C4-2B (cell line): ENCODE measurements around the gene MED13.

Experiments
- H3K27ac ChIP-seq: fragments of 450-650 bp; 2 replicates; pipeline ENCODE4 v1.5.1; 2017
- ZFX ChIP-seq: fragments of 450-650 bp; IDR thresholded peaks from 2 replicates; pipeline ENCODE4 v1.6.1; 2017
- TF ChIP-seq, protein P1 (sequence below): fragments of 450-650 bp; conservative IDR thresholded peaks from 2 replicates; pipeline ENCODE4 v1.5.1; 2017; ENCODE audit warnings: mild to moderate bottlenecking

Gene MED13

DNA sequence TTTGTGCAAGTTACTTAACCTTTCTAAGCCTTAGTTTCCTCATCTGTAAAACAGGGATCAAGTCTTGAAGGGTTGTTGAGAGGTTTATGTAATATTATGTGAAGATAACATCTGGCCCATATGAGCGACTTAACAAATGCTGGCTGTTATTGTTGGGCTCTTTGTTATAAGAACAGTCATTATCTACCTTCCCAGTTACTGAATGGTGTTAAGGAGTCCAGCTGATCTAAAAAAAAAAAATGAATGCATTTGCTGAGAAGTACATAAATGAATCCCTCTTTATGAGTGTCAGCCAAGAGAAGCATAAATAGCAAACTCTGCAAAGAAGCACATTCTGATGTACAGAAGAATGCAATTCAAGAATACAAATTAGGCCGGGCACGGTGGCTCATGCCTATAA, 24.3 kb upstream of the MED13 start:
- no peak overlapping the region for H3K27ac ChIP-seq
- no peak for TF ChIP-seq ZFX
- TF ChIP-seq, protein P1, sequence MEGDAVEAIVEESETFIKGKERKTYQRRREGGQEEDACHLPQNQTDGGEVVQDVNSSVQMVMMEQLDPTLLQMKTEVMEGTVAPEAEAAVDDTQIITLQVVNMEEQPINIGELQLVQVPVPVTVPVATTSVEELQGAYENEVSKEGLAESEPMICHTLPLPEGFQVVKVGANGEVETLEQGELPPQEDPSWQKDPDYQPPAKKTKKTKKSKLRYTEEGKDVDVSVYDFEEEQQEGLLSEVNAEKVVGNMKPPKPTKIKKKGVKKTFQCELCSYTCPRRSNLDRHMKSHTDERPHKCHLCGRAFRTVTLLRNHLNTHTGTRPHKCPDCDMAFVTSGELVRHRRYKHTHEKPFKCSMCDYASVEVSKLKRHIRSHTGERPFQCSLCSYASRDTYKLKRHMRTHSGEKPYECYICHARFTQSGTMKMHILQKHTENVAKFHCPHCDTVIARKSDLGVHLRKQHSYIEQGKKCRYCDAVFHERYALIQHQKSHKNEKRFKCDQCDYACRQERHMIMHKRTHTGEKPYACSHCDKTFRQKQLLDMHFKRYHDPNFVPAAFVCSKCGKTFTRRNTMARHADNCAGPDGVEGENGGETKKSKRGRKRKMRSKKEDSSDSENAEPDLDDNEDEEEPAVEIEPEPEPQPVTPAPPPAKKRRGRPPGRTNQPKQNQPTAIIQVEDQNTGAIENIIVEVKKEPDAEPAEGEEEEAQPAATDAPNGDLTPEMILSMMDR: no peak

DNA sequence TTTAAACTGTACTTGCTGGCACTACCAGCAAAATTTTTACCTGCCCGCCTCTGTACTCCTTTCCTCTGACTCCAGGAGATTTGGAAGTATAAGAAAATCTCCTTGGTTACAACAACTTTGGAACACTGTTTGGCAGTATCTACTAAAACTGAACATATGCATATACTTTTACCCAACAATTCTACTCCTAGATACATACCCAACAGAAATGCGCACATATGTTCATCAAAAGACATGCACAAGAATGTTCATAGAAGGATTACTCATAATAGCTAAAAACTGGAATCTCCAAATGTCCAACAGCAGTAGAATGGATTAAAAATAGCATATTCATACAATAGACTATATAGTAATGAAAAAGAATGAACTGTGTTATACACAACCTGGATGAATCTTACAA, 21.7 kb upstream of the MED13 start:
- no peak overlapping the region for H3K27ac ChIP-seq
- TF ChIP-seq, protein P1: no peak
- TF ChIP-seq ZFX: no peak

DNA sequence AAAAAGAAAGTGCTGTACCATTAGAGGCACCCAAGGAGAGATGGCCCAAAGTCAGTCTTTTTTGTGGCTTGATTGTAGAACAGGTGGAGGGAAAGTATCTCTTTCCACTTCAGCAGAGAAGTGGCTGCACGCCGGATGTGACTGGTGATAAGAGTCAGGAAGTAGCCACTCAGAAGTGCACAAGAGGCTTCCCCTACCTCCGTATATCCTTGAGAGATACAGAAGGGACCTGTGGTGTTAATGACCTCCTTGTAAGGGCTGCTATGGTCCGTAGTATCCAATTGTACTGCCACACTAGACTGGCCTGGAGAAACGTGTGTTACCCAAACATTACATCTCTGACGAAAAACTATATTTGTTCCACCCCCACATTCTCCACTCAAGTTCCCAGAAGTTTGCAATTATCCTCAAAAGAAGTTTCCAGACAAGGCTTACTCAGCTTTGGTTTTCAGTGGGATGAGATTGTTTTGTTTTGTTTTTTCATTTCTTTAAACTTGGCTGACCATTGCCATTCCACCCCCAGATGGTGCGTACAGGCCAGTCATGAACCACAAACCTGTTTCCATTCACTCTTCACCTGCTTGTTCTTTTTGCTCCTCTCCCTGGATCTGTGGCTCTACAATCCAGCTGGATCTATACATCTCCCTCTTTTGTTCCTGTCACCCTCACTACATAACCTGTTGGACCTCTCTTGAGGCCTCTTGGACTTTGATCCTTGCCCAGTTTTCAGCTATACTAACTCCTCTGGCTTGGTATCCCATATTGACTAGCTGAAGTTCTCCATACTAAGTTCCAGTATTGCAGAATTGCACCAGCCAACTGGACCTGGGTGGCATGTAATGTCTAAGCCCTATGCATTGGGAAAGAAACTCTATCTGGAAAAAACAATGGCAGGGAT, 20.7 kb upstream of the MED13 start:
- no peak overlapping the region for H3K27ac ChIP-seq
- no peak for TF ChIP-seq ZFX
- TF ChIP-seq, protein P1: no peak

DNA sequence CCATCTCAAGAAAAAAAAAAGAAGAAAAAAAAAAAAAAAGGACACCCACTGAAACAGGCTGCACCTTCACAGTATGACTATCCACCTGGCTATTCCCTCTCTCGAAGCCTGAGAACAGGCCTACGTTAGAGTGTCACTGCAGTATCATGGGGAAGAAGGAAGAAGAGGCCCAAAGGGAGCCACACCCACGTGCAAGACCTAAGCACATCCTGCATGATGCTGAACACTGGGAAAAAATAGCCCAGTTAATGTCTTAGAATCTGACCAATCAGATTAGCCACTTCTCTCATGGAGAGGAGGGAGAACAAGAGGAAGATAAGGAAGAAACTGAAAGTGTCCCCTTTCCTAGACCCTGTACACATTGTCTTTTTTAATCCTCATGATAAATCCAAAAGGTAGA, 19.5 kb upstream of the MED13 start:
- TF ChIP-seq ZFX: no peak
- TF ChIP-seq, protein P1: no peak

DNA sequence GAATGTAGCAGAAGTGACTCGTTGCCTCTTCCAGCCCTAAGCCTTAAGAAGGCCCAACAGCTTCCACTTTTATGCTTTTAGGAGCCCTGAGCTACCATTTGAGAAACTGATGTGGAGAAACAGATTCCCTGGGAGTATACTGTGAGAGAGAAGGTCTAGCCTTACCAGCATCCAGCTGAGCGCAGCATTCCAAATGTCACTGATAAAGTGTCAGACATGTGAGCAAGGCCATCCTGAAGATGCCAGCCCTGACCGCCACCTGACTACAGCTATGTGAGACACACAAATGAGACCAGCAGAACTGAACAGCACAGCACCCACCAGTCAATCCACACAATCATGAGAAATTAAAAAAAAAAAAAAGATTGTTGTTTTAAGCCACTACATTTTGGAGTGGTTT, 18.6 kb upstream of the MED13 start:
- TF ChIP-seq, protein P1: no peak
- H3K27ac ChIP-seq: no peak overlapping the region

More for the DNA sequence above, 19.5 kb upstream of the MED13 start:
- H3K27ac ChIP-seq: no peak overlapping the region

DNA sequence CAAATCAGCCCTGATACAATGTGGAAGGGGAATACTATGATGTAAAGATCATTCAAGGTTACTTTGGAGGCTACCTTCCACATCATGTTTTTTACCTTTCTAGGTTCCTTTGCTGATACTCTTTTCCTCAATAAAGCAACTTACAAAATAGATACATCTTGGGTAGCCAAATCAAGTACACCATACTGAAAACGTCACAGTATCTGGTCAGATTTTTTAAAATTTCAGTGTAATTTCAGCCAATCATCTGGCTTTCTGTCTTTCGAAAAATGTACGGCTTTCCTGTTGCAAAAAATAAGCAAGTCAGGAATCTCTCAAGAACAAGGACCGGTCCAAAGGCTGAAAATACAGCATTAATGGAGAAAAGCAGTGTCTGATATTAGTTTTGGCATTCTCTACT, 15.6 kb upstream of the MED13 start:
- TF ChIP-seq, protein P1: no peak
- no peak for TF ChIP-seq ZFX
- no peak overlapping the region for H3K27ac ChIP-seq

DNA sequence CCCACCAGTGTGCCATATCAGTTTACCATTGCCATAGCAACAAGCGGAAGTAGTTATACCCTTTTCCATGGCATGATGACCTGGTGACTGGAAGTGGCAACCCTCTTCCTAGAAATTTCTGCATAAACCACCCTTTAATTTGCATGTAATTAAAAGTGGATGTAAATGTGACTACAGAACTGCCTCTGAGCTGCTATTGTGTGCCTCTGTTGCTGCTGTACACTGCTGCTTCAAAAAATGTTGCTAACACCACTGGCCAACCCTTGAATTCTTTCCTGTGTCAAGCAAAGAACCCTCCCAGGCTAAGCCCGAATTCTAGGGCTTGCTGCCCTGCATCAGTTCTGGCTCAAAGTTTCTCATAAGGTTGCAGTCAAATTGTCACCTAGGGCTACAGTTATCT, 12.9 kb upstream of the MED13 start:
- H3K27ac ChIP-seq: no peak overlapping the region
- TF ChIP-seq, protein P1: no peak
- TF ChIP-seq ZFX: no peak
